ENCODE measurements around the gene CTBP2. TPM values are rescaled to one million over a fixed set of nuclear protein-coding genes. Genes with fewer than 3 reads are reported as not detected.

Gene CTBP2
- total RNA-seq, 1 donor from 2014 or later = 73.0 TPM

GRCh38 chr10:125156196-125156595 lies 4.2 kb downstream of the CTBP2 start:
- intact Hi-C loops (cut with DNase I) = no loop called here
- H3K27ac ChIP-seq = peak overlapping the region; percentile 97
- peaks cover 67% of the 10 kb centered on the region for H3K4me1 ChIP-seq
- no peaks in the 10 kb centered on the region for H3K9me3 ChIP-seq
- H3K36me3 ChIP-seq = no peaks in the 10 kb centered on the region
- TF ChIP-seq, protein P1, sequence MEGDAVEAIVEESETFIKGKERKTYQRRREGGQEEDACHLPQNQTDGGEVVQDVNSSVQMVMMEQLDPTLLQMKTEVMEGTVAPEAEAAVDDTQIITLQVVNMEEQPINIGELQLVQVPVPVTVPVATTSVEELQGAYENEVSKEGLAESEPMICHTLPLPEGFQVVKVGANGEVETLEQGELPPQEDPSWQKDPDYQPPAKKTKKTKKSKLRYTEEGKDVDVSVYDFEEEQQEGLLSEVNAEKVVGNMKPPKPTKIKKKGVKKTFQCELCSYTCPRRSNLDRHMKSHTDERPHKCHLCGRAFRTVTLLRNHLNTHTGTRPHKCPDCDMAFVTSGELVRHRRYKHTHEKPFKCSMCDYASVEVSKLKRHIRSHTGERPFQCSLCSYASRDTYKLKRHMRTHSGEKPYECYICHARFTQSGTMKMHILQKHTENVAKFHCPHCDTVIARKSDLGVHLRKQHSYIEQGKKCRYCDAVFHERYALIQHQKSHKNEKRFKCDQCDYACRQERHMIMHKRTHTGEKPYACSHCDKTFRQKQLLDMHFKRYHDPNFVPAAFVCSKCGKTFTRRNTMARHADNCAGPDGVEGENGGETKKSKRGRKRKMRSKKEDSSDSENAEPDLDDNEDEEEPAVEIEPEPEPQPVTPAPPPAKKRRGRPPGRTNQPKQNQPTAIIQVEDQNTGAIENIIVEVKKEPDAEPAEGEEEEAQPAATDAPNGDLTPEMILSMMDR (IDR thresholded peaks at IDR 0.05) = no peak
- no peaks in the 10 kb centered on the region for H3K27me3 ChIP-seq (ENCODE audit: low read depth)
- DNase-seq = no peak
- no peak overlapping the region for H3K4me3 ChIP-seq
- no peak for ATAC-seq

DNA sequence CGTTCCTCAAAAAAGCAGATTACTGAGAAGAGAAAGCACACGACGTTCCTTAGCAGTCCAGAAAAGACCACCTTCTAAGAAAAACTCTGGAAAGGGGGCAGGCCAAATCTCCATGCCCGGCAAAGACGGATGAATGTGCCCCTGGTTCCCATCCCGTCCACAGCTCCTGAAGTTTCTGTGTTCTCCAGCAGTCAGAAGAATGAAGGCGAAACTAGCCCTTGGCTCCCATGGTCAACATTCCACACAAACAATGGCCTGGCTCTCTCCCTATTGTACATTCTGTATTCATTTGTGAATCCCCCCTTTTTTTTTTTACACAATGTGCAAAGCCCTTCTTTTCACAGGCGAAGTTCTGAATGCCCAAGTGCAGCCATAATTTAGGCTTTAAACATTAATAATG lies 5.3 kb downstream of the CTBP2 start:
- H3K36me3 ChIP-seq = no peaks in the 10 kb centered on the region
- peak overlapping the region; percentile 97 for H3K27ac ChIP-seq
- intact Hi-C loops (cut with DNase I) = no loop called here
- H3K27me3 ChIP-seq (ENCODE audit: low read depth) = no peaks in the 10 kb centered on the region
- no peak for ATAC-seq
- no peaks in the 10 kb centered on the region for H3K9me3 ChIP-seq
- peak overlapping the region; percentile 17 for H3K4me3 ChIP-seq
- peaks cover 75% of the 10 kb centered on the region for H3K4me1 ChIP-seq
- TF ChIP-seq, protein P1 (IDR thresholded peaks at IDR 0.05) = no peak
- no peak for DNase-seq

GRCh38 chr10:125154529-125154928 lies 5.8 kb downstream of the CTBP2 start:
- Histone ChIP-seq H3K27ac (peak overlapping the region; percentile 44), H3K9me3 (no peaks in the 10 kb centered on the region), H3K27me3 (ENCODE audit: low read depth) (no peaks in the 10 kb centered on the region), H3K4me3 (peak overlapping the region; percentile 17), H3K36me3 (no peaks in the 10 kb centered on the region), H3K4me1 (peaks cover 80% of the 10 kb centered on the region)
- TF ChIP-seq, protein P1 (IDR thresholded peaks at IDR 0.05) = no peak
- ATAC-seq = no peak
- intact Hi-C loops (cut with DNase I) = no loop called here
- DNase-seq = no peak

- Histone ChIP-seq H3K36me3 (no peaks in the 10 kb centered on the region), H3K27me3 (ENCODE audit: low read depth) (no peaks in the 10 kb centered on the region), H3K27ac (peak overlapping the region; percentile 21), H3K4me3 (no peak overlapping the region), H3K4me1 (peaks cover 87% of the 10 kb centered on the region), H3K9me3 (no peaks in the 10 kb centered on the region)
- TF ChIP-seq, protein P1 (IDR thresholded peaks at IDR 0.05) = no peak
- DNase-seq = no peak
- intact Hi-C loops (cut with DNase I) = no loop called here
- no peak for ATAC-seq
Measured at GRCh38 chr10:125153703-125154490, 6.5 kb downstream of the CTBP2 start.

DNA sequence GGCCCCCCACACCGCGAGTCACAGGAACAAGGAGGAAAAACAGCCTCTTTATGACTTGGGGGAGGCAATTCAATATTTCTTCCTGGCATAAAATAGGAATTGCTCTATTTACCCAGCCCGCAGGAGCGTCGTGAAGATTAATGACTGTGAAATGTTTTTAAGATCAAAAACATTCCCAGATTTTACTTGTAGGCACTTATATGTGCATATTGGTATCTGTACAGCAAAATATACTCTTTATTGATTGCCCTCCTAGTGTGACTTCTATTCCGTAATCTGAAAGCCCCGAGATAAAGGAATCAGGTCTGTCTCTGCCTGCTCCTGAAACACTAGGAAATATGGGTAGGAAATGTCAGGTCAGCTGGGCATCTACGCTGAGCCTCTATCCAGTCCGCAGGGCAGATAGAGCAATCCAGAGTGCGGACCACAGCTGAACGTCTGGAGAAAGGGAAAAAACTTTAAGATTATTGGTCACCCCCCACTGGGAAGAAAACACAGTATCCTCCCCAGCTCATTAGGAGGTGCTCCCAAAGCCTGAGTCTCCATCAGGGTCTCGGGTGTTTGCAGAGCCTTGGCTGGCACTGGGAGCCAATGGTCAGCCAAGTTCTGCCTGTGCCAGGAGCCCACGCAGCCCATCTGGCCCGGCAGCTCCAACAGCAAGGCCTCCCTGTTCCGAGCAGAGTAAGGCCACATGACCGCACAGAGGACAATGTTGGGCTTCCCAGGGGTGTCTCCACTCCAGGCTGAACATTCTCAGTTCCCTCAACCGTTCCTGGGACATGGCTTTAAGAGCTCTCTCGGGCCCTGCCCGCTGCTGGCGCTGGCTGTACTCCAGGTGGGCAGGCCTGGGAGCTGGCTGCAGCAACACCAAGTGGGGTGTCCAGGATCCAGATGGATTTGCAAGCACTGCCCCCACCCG lies 7.7 kb downstream of the CTBP2 start:
- Histone ChIP-seq H3K4me3 (peak overlapping the region; percentile 46), H3K9me3 (no peaks in the 10 kb centered on the region), H3K36me3 (no peaks in the 10 kb centered on the region), H3K4me1 (peaks cover 94% of the 10 kb centered on the region), H3K27ac (peak overlapping the region; percentile 61), H3K27me3 (ENCODE audit: low read depth) (no peaks in the 10 kb centered on the region)
- DNase-seq = peak; percentile 78
- intact Hi-C loops (cut with DNase I) = no loop called here
- TF ChIP-seq, protein P1 (IDR thresholded peaks at IDR 0.05) = no peak
- peak; percentile 74 to 75 for ATAC-seq

Data from lower lobe of right lung (tissue), 2 donors.